Left colon (tissue), 2 donors: ENCODE data around the gene USP22. TPM values are rescaled to one million over a fixed set of nuclear protein-coding genes. Genes with fewer than 3 reads are reported as not detected.
"Not testable (repeated sequence)": the region's sequence is repeated elsewhere in the genome, so short reads cannot be mapped to it uniquely, and the experiment has no call there.

ENCODE experiments used
- ATAC-seq: fragments of 200-7000 bp; cut with Tn5 transposase; one replicate; pipeline ENCODE4 v1.9.1; 2020; ENCODE audit warnings: mild to moderate bottlenecking, moderate library complexity
- DNase-seq, 2 donors: peaks; one replicate each; pipeline ENCODE4 v3.0.0-alpha.2; 2020
- intact Hi-C, 2 donors: fragments of 100-400 bp; cut with DNase I in 1 of 2; cut with micrococcal nuclease in 1 of 2; formaldehyde crosslinking; loops; one replicate each; pipeline versions ENCODE4 v1.11.2 to v1.14.0; 2022; cut with DNase I, micrococcal nuclease
- total RNA-seq, 2 donors: library from RNA; stranded (reverse); fragmentation: NEBNext Ultra II Directional; extraction: Animal tissue kit (Norgen Biotek cat#: 25700); gene quantifications; one replicate each; pipeline ENCODE4 v1.2.1, GENCODE V29; 2021
- donor health status: DM: no; HTN: no; CAD: no.
- donor health status: DM: yes; HTN: yes; CAD: no.

The USP22 gene
- total RNA-seq, 2 donors from 2014 or later, result 145 to 155 TPM

GRCh38 chr17:21058098-21058893 is 15.5 kb upstream of the USP22 start:
- intact Hi-C loops, result no loop called here
- DNase-seq (no peak), ATAC-seq (no peak)

- ATAC-seq, DNase-seq: not testable (repeated sequence)
These were observed 10.2 kb upstream of the USP22 start for GRCh38 chr17:21053056-21053455.

DNA sequence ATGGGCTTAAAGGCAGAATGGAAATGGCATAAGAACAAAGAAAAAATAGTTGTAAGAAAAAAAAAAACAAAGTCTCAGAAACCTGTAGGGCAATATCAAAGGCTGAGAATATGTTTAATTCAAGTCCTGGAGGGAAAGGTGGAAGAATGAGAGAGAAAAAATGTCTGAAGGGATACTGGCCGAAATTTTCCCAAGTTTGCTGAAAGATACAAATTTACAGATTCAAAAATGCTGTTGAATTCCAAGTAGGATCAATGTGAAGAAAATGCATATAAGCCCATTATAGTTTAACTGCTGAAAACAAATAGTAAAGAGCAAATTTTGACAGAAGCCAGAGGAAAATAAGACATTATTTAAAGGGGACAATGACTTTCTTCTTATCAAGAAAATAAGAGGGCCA is 6.6 kb upstream of the USP22 start:
- intact Hi-C loops, result loop anchor here in 1 of 2 donors (10.0 kb wide), 1 partner anchor 165 kb away; the partner anchor contains the start of gene TMEM11
- DNase-seq (no peak), ATAC-seq (no peak)

More at GRCh38 chr17:21053056-21053455, 10.2 kb upstream of the USP22 start:
- intact Hi-C loops, result not testable (repeated sequence)

- DNase-seq (no peak), ATAC-seq (no peak)
- intact Hi-C loops, result loop anchor here in 1 of 2 donors (10.0 kb wide), 1 partner anchor 169 kb away; the partner anchor contains the start of gene TMEM11
These were observed 3.4 kb upstream of the USP22 start for GRCh38 chr17:21046216-21046615.

- no peak for ATAC-seq
- intact Hi-C loops, result loop anchor here in 1 of 2 donors (10.0 kb wide), 1 partner anchor 170 kb away; the partner anchor contains the start of gene TMEM11
- DNase-seq, result no peak
These were observed 2.2 kb upstream of the USP22 start for GRCh38 chr17:21044971-21045370.

DNA sequence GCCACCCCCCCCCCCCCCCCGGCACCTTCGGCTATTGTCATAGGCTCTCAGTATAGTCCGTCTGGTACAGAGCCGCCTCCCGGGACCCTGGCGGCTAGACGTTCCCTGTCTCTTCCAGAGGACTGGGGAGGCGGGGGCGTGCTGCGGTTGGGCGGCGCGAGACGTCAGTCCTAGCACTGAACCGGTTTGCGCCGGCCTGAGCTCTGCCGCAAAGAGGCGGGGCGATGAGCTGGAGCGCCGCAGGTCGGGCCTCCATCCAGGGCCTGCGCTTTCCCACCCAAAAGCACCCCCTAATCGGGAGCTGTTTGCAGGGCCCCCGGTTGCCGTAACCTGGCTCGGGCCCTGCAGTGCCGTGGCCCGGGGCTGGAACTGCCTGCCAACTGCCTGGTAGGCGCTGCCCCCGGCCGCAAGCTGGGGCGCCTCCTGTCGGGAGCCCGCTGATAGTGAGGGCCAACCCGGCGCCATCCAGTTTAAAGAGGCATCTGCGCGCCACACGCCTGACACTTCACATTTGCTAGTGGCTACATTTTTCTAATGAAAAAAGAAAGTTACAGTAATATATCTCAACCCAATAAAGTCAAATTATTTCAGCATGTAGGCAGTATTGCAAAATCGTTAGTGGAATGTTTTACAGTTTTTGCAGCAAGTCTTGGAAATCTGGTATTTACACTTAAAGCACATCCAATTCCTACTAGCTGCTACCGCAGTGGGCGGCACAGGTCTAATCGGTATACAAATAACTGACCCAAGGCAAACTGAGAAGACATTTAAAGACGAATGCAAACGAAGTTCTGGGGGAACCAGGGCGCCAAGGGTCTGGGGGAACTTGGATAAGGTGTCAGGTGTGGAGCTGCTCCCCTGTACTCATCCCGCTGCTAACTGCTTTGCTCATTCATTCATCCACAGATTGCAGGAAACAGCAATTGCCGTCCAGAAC is 753 bp upstream of the USP22 start:
- ATAC-seq, result peak; percentile 83
- DNase-seq, result peak; percentile 97 to 99
- intact Hi-C loops, result loop anchor here in 1 of 2 donors (10.0 kb wide), 1 partner anchor 171 kb away; the partner anchor contains the start of gene TMEM11

DNA sequence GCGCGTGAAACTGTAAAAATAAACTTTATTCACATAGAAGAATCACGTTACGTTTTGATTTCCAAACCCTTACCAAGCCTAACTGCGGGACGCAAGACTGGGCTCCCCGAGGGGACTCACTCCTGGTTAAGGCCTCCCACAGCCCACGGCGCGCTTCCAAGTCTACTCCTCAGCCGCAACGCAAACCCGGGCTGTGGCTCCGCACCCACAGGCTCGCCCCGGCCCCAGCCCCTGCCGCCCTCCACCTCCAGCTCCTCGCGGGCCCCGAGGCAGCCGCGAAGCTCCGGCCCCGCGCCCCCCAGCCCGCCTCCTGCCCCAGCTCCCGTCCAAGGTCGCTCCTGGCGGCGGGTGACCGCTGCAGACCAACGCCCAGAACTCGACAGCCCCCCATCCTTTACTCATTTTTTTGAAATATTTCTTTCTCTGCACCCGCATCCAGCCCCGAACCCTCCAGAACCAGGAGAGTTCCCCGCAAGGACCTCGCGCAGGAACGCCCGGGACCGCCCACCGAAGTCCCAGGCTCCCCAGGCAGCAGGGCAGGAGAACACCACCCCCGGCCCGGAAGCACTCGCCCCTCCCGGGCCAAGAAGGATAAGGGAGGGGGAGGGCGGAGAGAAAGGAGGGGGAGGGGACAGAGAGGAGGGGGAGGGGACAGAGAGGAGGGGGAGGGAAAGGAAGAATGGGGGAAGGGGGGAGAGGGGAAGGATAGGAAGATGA is 912 bp downstream of the USP22 start:
- peak; percentile 87 to 92 for DNase-seq
- intact Hi-C loops, result loop anchor here in 1 of 2 donors (10.0 kb wide), 1 partner anchor 173 kb away; the partner anchor contains the start of gene TMEM11
- ATAC-seq, result peak; percentile 64

- intact Hi-C loops, result loop anchor here in 1 of 2 donors (10.0 kb wide), 1 partner anchor 175 kb away; the partner anchor contains the start of gene TMEM11
- ATAC-seq (no peak), DNase-seq (peak in 1 of 2 donors; percentile 28)
These were observed 2.8 kb downstream of the USP22 start for GRCh38 chr17:21039839-21040575.

DNA sequence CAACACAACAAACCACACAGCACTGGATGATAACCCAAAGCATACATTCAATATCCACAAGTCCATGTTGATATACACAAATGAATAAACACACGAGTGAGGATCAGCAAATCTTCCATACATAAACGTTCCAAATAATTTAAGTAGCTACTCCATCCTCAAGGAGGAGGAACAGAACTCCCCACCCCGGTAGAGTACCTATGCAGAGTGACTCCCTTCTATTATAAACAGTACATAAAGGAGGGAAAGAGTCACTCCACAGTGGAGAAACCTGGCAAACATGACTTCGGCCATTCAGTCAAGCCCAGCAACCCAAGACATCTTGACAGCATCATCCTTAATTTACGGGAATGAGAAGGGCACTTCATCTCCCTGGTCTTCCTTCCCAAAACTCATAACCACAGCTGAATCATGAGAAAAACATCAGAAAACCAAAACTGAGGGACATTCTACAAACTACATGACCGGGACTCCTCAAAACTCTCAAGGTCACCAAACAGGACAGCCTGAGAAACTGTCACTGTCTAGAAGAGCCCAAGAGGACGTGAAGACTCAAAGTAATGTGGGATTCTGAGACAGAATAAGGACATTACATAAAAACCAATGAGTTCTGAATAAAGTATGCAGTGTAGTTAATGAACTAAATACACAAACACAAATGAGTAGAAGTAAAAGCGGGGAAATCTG is 5.6 kb downstream of the USP22 start:
- intact Hi-C loops, result no loop called here
- DNase-seq, result no peak
- ATAC-seq, result no peak

DNA sequence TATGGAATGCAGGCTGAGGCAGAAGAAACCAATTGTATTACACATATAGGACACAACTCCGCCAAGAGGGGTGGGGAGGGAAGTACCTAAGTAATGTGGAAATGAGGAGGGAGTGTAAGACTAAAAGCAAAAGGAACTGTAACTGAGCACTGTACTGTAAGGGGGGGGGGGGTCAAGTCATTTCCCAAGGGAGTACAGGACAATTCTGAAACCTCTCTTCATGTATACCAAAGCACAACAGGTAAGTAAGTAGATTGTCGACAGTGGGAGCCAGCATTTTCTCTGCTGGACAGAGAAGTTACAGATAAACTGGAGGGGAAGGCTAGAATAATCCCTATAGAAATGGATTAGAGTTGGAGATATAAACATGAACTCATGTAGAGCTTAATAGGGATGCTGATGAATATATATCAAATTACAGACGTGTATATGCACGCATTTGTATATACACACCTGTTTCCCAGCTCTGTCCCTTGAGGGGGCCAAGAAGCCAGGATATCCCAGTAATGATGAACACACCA is 6.4 kb downstream of the USP22 start:
- ATAC-seq, result no peak
- no peak for DNase-seq
- intact Hi-C loops, result no loop called here

DNA sequence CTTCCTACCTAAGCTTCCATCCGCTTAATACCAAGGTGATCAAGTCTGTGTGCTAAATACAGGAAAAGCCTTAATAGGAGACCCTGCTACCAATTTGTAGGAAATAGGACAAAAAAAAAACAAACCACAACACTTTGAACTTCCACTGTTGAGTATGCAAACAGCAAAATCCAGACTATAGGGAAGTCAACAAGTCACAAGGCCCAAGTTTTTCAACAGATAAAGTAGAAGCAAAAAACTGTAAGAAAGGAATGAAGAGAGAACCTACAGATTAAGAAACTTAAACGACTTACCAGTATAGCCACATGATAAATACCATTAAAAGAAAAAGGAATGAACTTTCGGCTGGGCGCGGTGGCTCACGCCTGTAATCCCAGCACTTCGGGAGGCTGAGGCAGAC is 7.4 kb downstream of the USP22 start:
- ATAC-seq, result no peak
- intact Hi-C loops, result no loop called here
- DNase-seq, result no peak

GRCh38 chr17:21034340-21035235 is 8.2 kb downstream of the USP22 start:
- intact Hi-C loops, result no loop called here
- DNase-seq, result no peak
- ATAC-seq, result no peak

- intact Hi-C loops, result no loop called here
- no peak for DNase-seq
- no peak for ATAC-seq
These were observed 9.5 kb downstream of the USP22 start for GRCh38 chr17:21033350-21033749.

GRCh38 chr17:21031756-21032396 is 10.9 kb downstream of the USP22 start:
- DNase-seq (no peak), ATAC-seq (no peak)
- intact Hi-C loops, result no loop called here

DNA sequence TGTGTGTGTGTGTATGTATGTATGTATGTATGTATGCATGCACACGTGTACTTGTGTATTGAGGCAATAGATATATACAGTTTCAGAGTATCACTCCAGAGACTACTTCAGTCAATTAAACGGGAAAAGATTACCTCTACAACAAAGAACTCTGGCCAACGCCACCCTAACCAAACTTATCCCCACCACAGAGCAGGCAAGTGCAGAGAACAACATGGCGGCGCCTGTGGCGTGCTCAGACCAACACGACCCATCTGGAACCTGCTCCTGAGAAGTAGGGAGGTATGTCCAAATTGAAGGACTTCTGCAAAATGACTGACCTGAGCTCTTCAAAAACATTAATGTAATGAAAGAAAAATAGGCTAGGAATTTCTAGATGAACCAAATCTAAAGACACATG is 12.4 kb downstream of the USP22 start:
- DNase-seq (no peak), ATAC-seq (no peak)
- intact Hi-C loops, result no loop called here

- DNase-seq, result no peak
- intact Hi-C loops, result no loop called here
- no peak for ATAC-seq
These were observed 13.3 kb downstream of the USP22 start for GRCh38 chr17:21029515-21029914.
